Measurements from ENCODE around the gene ARHGAP42.

Gene ARHGAP42

GRCh38 chr11:100847696-100848216 lies 160.7 kb downstream of the ARHGAP42 start:
- ChIA-PET CTCF (interaction anchor here (0.6 kb wide), 1 partner anchor 156 kb away, joined by 4 read pairs; no protein-coding TSS in a partner anchor), POLR2A (ENCODE audit: low non-redundant PET) (no interaction called here)
- TF ChIP-seq CTCF (conservative IDR thresholded peaks at IDR 0.05; ENCODE audit: low read depth), result no peak
- no peak for DNase-seq (ENCODE audit: low spot score)
- H3K27ac ChIP-seq, result no peak overlapping the region

DNA sequence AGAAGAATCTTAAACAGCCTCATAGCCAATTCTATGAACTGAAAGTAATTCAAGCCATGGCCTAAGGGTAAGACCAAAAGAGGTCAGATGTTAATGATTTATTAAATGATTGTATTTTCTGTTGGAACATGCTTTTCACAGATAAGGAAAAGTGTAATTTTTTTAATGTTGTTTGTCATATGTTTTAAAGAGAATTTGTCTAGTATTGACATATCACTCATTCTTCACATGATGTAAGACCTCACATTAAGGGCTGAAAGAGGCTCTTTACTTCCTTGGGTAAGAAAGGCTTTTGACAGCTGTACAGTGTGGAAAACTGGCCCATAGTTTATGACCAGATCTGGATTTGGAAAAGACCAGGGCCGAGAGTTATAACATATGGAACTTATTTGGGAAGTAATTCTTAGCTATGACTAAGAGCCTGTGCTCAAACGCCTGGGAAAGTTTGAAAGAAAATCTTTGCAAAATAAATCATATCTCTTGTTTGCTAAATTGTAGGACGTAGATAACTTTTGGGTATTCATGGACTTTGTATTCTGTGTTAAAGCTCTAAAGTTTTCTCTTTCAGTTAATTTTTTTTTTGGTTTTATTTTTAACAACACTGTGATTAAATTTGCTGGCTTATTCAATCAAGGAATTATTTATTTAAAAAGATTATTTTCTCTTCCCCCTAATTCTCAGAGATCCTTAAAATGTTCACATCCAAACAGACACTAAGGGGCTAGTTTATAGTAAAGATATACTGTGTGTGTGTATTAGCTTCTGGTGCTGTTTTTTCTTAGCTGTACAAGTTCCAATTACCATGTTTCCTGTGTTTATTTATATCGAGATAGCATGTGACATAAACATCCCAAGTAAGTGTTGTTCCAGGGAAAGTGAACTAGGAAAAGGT lies 162.2 kb downstream of the ARHGAP42 start:
- no peak for TF ChIP-seq CTCF (conservative IDR thresholded peaks at IDR 0.05; ENCODE audit: low read depth)
- CTCF ChIA-PET, result no interaction called here
- no peak overlapping the region for H3K27ac ChIP-seq
- DNase-seq (ENCODE audit: low spot score), result no peak
- POLR2A ChIA-PET (ENCODE audit: low non-redundant PET), result no interaction called here

GRCh38 chr11:100849901-100850235 lies 162.8 kb downstream of the ARHGAP42 start:
- TF ChIP-seq CTCF (conservative IDR thresholded peaks at IDR 0.05; ENCODE audit: low read depth), result no peak
- POLR2A ChIA-PET (ENCODE audit: low non-redundant PET), result no interaction called here
- H3K27ac ChIP-seq, result no peak overlapping the region
- no peak for DNase-seq (ENCODE audit: low spot score)
- CTCF ChIA-PET, result no interaction called here

GRCh38 chr11:100851147-100851546 lies 164.1 kb downstream of the ARHGAP42 start:
- POLR2A ChIA-PET (ENCODE audit: low non-redundant PET), result no interaction called here
- CTCF ChIA-PET, result no interaction called here
- no peak overlapping the region for H3K27ac ChIP-seq
- TF ChIP-seq CTCF (conservative IDR thresholded peaks at IDR 0.05; ENCODE audit: low read depth), result no peak
- peak; percentile 9 for DNase-seq (ENCODE audit: low spot score)

- DNase-seq (ENCODE audit: low spot score), result no peak
- ChIA-PET CTCF (no interaction called here), POLR2A (ENCODE audit: low non-redundant PET) (no interaction called here)
- H3K27ac ChIP-seq, result no peak overlapping the region
- no peak for TF ChIP-seq CTCF (conservative IDR thresholded peaks at IDR 0.05; ENCODE audit: low read depth)
Measured at GRCh38 chr11:100851584-100852152, 164.6 kb downstream of the ARHGAP42 start.

GRCh38 chr11:100855466-100856067 lies 168.5 kb downstream of the ARHGAP42 start:
- H3K27ac ChIP-seq, result no peak overlapping the region
- peak; percentile 54 for TF ChIP-seq CTCF (conservative IDR thresholded peaks at IDR 0.05; ENCODE audit: low read depth)
- ChIA-PET CTCF (interaction anchor here (1.0 kb wide), 2 partner anchors 71 to 173 kb away, joined by 4 to 6 read pairs; no protein-coding TSS in a partner anchor), POLR2A (ENCODE audit: low non-redundant PET) (no interaction called here)
- peak; percentile 27 for DNase-seq (ENCODE audit: low spot score)
